PC-9 (cell line): ENCODE data around the gene SKAP2. TPM values are rescaled to one million over a fixed set of nuclear protein-coding genes. Genes with fewer than 3 reads are reported as not detected.

ENCODE experiments used
- Bru-seq: library from RNA; stranded (reverse); fragments of 400-500 nt; gene quantifications from one replicate; lab custom pipeline; 2021; lab: Mats Ljungman, UMichigan
- BruChase-seq, 2 experiments: library from RNA; stranded (reverse); fragments of 400-500 nt; gene quantifications; one replicate each; lab custom pipeline; 2021; lab: Mats Ljungman, UMichigan
- BruUV-seq: library from RNA; stranded (reverse); fragments of 400-500 nt; replicated peaks from 2 replicates; lab custom pipeline; 2021; lab: Mats Ljungman, UMichigan
- CTCF ChIA-PET: fragments of 300-600 bp; sonication (Branson Sonifier 250); formaldehyde crosslinking; loops from one replicate; lab custom pipeline; 2022; ENCODE audit warnings: antibody characterized with exemption; lab: Charles Lee
- POLR2A ChIA-PET: fragments of 300-600 bp; sonication (Branson Sonifier 250); formaldehyde crosslinking; loops from one replicate; lab custom pipeline; 2022; ENCODE audit warnings: antibody characterized with exemption; ENCODE audit not compliant: unreplicated experiment; lab: Charles Lee
- DNase-seq, 2 experiments: peaks; one replicate each; pipeline versions ENCODE4 v3.0.0 to v3.0.0-alpha.2; 2015 to 2022; ENCODE audit warnings: mixed read lengths in 1 of 2
- H2AFZ ChIP-seq: fragments of 200-600 bp; sonication (generic); 2 replicates; pipeline ENCODE4 v1.8.1; 2017; ENCODE audit warnings: antibody characterized with exemption
- H3F3A ChIP-seq: fragments of 200-600 bp; sonication (generic); 2 replicates; pipeline ENCODE4 v1.8.1; 2017; ENCODE audit warnings: antibody characterized with exemption, mild to moderate bottlenecking, low read depth; ENCODE audit not compliant: insufficient read depth
- H3K27ac ChIP-seq: fragments of 200-600 bp; sonication (generic); 2 replicates; pipeline ENCODE4 v1.6.1; 2016; ENCODE audit warnings: mixed run types
- H3K27me3 ChIP-seq: fragments of 200-600 bp; sonication (generic); 2 replicates; pipeline ENCODE4 v1.6.1; 2016; ENCODE audit warnings: low read depth, mixed run types; ENCODE audit not compliant: insufficient read depth
- H3K36me3 ChIP-seq: fragments of 200-600 bp; sonication (generic); 2 replicates; pipeline ENCODE4 v1.6.1; 2016; ENCODE audit warnings: low read depth, mixed run types
- H3K4me1 ChIP-seq: fragments of 200-600 bp; sonication (generic); replicated peaks from 2 replicates; pipeline ENCODE4 v1.6.1; 2016; ENCODE audit warnings: mixed run types; ENCODE audit not compliant: insufficient read depth
- H3K4me2 ChIP-seq: fragments of 200-600 bp; sonication (generic); 2 replicates; pipeline ENCODE4 v1.6.1; 2017; ENCODE audit warnings: mixed run types
- H3K4me3 ChIP-seq: fragments of 200-600 bp; sonication (generic); 2 replicates; pipeline ENCODE4 v1.6.1; 2016; ENCODE audit warnings: mixed run types
- H3K79me2 ChIP-seq: fragments of 200-600 bp; sonication (generic); 2 replicates; pipeline ENCODE4 v1.6.1; 2017; ENCODE audit warnings: low read depth, mixed run types
- H3K9me2 ChIP-seq: fragments of 200-600 bp; sonication (generic); 2 replicates; pipeline ENCODE4 v1.8.1; 2017; ENCODE audit warnings: mild to moderate bottlenecking; ENCODE audit not compliant: insufficient read depth
- H3K9me3 ChIP-seq: fragments of 200-600 bp; sonication (generic); 2 replicates; pipeline ENCODE4 v1.8.1; 2016; ENCODE audit warnings: low read depth; ENCODE audit not compliant: insufficient read depth
- H4K20me1 ChIP-seq: fragments of 200-600 bp; sonication (generic); 2 replicates; pipeline ENCODE4 v1.8.1; 2017; ENCODE audit not compliant: insufficient read depth
- CTCF ChIP-seq: fragments of 200-600 bp; sonication (generic); conservative IDR thresholded peaks from 2 replicates; pipeline ENCODE4 v1.6.1; 2017; ENCODE audit warnings: mixed run types, antibody characterized with exemption, mild to moderate bottlenecking, moderate library complexity
- EZH2 ChIP-seq: fragments of 200-600 bp; sonication (generic); IDR thresholded peaks from 2 replicates; pipeline ENCODE4 v1.8.0; 2017; ENCODE audit warnings: antibody characterized with exemption, low read depth
- intact Hi-C: fragments of 100-400 bp; cut with micrococcal nuclease; formaldehyde crosslinking; loops from one replicate; pipeline ENCODE4 v1.10.0; 2022; ENCODE audit not compliant: unreplicated experiment
- long read RNA-seq: library from polyadenylated mRNA; stranded (forward); transcript quantifications from one replicate; pipeline ENCODE4 v2.0.0, GENCODE V29; 2022
- total RNA-seq: library from RNA; stranded (reverse); gene quantifications from 2 replicates; pipeline ENCODE4 v1.2.3, GENCODE V29; 2021

The SKAP2 gene
- total RNA-seq = 59.2 and 74.9 TPM in 2 replicates
- Bru-seq, nascent RNA = percentile 89 among the genes with signal in this experiment
- percentile 88 among the genes with signal in this experiment for BruChase-seq, experiment 1, labeled RNA remaining after a 2-hour chase
- BruChase-seq, experiment 2, labeled RNA remaining after a 6-hour chase = percentile 74 among the genes with signal in this experiment
- long read RNA-seq, transcript SKAP2-201 (13 exons, 3,998 nt) = major isoform, 104 of 143 reads
- long read RNA-seq, partial matches to known transcripts = 7 of 143 reads
- long read RNA-seq, other reads (novel, unspliced or antisense) = 32 of 143 reads

- peak within 1 kb of the TSS; percentile 88 for H3K4me2 ChIP-seq
- POLR2A ChIA-PET = interaction anchor here (1.0 kb wide), 1 partner anchor 199 kb away, joined by 6 read pairs; no protein-coding TSS in a partner anchor
- H3K9me2 ChIP-seq = no peaks in the 10 kb centered on the region
- no TSS peak for BruUV-seq
- H2AFZ ChIP-seq = peak within 1 kb of the TSS; percentile 93
- TF ChIP-seq CTCF = no peak
- TF ChIP-seq EZH2 = no peak
- no peaks in the 10 kb centered on the region for H4K20me1 ChIP-seq
- intact Hi-C loops = loop anchor here (1.0 to 5.0 kb wide), 6 partner anchors 46 to 251 kb away; no protein-coding TSS in a partner anchor
- H3K4me3 ChIP-seq = peak within 1 kb of the TSS; percentile 77
- DNase-seq = peak; percentile 98 to 100
- peaks cover 47% of the 10 kb centered on the region for H3K79me2 ChIP-seq
- H3K27me3 ChIP-seq = no peaks in the 10 kb centered on the region
- 0 out of 2 replicates have a peak, but pooled peaks cover 13% of the 10 kb centered on the region for H3K36me3 ChIP-seq
- H3K4me1 ChIP-seq = peaks cover 58% of the 10 kb centered on the region
- CTCF ChIA-PET = no interaction called here
- H3F3A ChIP-seq = peaks cover 23% of the 10 kb centered on the region
- peak within 1 kb of the TSS; percentile 84 for H3K27ac ChIP-seq
- no peaks in the 10 kb centered on the region for H3K9me3 ChIP-seq
Observed at GRCh38 chr7:26864309-26865093, at the start of gene SKAP2. SKAP2 (minus strand) TSS chr7:26864590; CDS start chr7:26864429, 161 bp downstream.

GRCh38 chr7:26912933-26913536 is 48.6 kb upstream of the SKAP2 start:
- Histone ChIP-seq H3F3A (peaks cover 29% of the 10 kb centered on the region), H4K20me1 (no peaks in the 10 kb centered on the region), H3K4me1 (peaks cover 49% of the 10 kb centered on the region), H3K4me2 (no peak overlapping the region), H2AFZ (no peak overlapping the region), H3K27ac (no peak overlapping the region), H3K36me3 (no peaks in the 10 kb centered on the region), H3K9me3 (no peaks in the 10 kb centered on the region), H3K27me3 (no peaks in the 10 kb centered on the region), H3K79me2 (no peaks in the 10 kb centered on the region), H3K4me3 (no peak overlapping the region), H3K9me2 (no peaks in the 10 kb centered on the region)
- no peak for DNase-seq
- ChIA-PET POLR2A (no interaction called here), CTCF (no interaction called here)
- TF ChIP-seq CTCF = no peak
- no peak for TF ChIP-seq EZH2
- intact Hi-C loops = no loop called here
- BruUV-seq = no TSS peak

GRCh38 chr7:26912338-26912737 is 47.9 kb upstream of the SKAP2 start:
- H3K4me2 ChIP-seq = peak overlapping the region; percentile 14; the same call in 1 of the 2 replicates
- H3K9me2 ChIP-seq = no peaks in the 10 kb centered on the region
- POLR2A ChIA-PET = no interaction called here
- CTCF ChIA-PET = no interaction called here
- peak overlapping the region; percentile 34 for H3K27ac ChIP-seq
- TF ChIP-seq EZH2 (no peak), CTCF (no peak)
- H2AFZ ChIP-seq = no peak overlapping the region
- no peaks in the 10 kb centered on the region for H3K27me3 ChIP-seq
- H3K9me3 ChIP-seq = no peaks in the 10 kb centered on the region
- peaks cover 29% of the 10 kb centered on the region for H3F3A ChIP-seq
- no TSS peak for BruUV-seq
- no peaks in the 10 kb centered on the region for H3K79me2 ChIP-seq
- peak in 1 of 2 experiments; percentile 63 for DNase-seq
- no peaks in the 10 kb centered on the region for H3K36me3 ChIP-seq
- H3K4me1 ChIP-seq = peaks cover 47% of the 10 kb centered on the region
- intact Hi-C loops = no loop called here
- no peak overlapping the region for H3K4me3 ChIP-seq
- no peaks in the 10 kb centered on the region for H4K20me1 ChIP-seq
